NOMO-1 treated with dmso at 0.1 percent for 144 hours (cell line): ENCODE measurements around the gene PSMD4.

Experiments used
- DNase-seq: peaks from one replicate; lab custom pipeline; 2025; ENCODE audit not compliant: unreplicated experiment; lab: John Stamatoyannopoulos, UW

The PSMD4 gene

GRCh38 chr1:151293093-151293492 is 38.6 kb downstream of the PSMD4 start:
- no peak for DNase-seq

- DNase-seq = no peak
These were observed 40.4 kb downstream of the PSMD4 start for GRCh38 chr1:151294742-151295462.

GRCh38 chr1:151309811-151310323 is 55.3 kb downstream of the PSMD4 start:
- no peak for DNase-seq

- DNase-seq = no peak
These were observed 56.5 kb downstream of the PSMD4 start for GRCh38 chr1:151311011-151311410.

- peak; percentile 66 for DNase-seq
These were observed 57.2 kb downstream of the PSMD4 start for GRCh38 chr1:151311589-151312331.

GRCh38 chr1:151312411-151312810 is 57.9 kb downstream of the PSMD4 start:
- no peak for DNase-seq

- no peak for DNase-seq
These were observed 58.3 kb downstream of the PSMD4 start for GRCh38 chr1:151312826-151313225.

GRCh38 chr1:151313501-151313900 is 59.0 kb downstream of the PSMD4 start:
- DNase-seq = no peak

- DNase-seq = no peak
These were observed 59.8 kb downstream of the PSMD4 start for GRCh38 chr1:151314137-151314875.

- DNase-seq = no peak
These were observed 61.2 kb downstream of the PSMD4 start for GRCh38 chr1:151315565-151316235.
